Measurements from ENCODE around the gene MTCH2.
"Not testable (repeated sequence)": the region's sequence is repeated elsewhere in the genome, so short reads cannot be mapped to it uniquely, and the experiment has no call there.

MTCH2 gene

DNA sequence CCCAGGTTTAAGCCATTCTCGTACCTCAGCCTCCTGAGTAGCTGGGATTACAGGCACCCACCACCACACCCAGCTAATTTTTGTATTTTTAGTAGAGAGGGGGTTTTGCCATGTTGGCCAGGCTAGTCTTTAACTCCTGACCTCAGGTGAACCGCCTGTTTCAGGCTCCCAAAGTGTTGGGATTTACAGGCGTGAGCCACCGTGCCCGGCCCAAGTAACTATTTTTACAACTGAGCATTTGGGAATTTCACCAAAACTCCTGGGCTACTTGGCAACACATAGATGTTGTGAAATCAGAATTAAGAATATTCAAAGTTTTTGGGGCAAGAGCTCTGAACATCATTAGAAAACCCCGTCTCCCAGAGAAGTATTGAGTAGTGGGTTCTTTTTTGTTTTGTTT lies 1.9 kb downstream of the MTCH2 start:
- in situ Hi-C loops (cut with MboI; ENCODE audit: low sequenced_read_pairs): not testable (repeated sequence)

DNA sequence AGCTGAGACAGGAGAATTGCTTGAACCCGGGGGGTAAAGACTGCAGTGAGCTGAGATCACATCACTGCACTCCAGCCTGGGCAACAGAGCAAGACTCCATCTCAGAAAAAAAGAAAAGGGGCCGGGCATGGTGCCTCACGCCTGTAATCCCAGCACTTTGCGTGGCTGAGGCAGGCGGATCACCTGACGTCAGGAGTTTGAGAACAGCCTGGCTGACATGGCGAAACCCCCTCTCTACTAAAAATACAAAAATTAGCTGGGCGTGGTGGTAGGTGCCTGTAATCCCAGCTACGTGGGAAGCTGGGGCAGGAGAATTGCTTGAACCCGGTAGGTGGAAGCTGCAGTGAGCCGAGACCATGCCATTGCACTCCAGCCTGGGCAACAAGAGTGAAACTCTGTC lies 6.0 kb downstream of the MTCH2 start:
- in situ Hi-C loops (cut with MboI; ENCODE audit: low sequenced_read_pairs): not testable (repeated sequence)

DNA sequence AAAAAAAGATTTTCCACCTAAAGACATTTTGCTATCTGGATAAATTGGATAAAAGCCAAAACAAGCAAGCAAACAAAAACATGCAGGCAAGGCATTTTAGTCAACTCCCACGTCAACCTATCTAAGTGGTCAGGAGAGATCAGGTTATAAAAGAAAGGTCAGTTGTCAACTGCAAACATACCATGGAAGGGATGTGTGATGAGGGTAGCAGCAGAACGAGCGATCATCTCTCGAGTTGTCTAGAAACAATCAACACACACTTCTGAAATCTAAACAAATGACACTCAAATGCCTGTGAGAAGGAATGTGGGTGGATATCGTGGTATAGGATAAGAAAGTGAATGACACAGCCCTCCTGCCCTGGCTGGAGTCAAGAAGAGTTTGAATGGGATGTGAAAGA lies 10.9 kb downstream of the MTCH2 start:
- in situ Hi-C loops (cut with MboI; ENCODE audit: low sequenced_read_pairs): no loop called here

- in situ Hi-C loops (cut with MboI; ENCODE audit: low sequenced_read_pairs): no loop called here
These were observed 14.3 kb downstream of the MTCH2 start for GRCh38 chr11:47628026-47628425.

GRCh38 chr11:47626234-47626633 lies 16.1 kb downstream of the MTCH2 start:
- in situ Hi-C loops (cut with MboI; ENCODE audit: low sequenced_read_pairs): no loop called here

DNA sequence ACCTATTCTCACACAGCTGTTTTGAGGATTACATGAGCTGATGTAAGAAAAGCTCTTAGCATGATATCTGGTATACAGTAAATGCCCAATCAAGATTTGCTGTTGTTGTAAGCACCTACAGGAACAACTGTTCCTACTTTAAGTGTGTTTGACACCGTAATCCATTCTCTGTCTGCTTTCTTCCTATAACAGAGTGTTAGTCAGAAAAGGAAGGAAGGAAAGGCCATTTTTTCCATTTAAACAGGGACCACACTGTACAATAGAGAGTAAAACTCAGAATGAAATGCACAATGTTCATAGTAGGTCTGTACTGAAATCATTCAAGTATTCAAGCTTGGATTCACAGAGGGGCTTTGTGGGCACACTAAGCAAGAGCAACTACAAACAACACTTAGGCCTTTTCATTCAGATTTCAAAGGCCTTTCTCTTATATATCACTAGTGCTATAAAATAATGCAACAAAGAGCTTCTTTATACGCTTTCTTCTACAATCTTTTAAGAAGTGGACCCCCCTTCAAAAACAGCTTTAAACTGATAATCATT lies 21.5 kb downstream of the MTCH2 start:
- in situ Hi-C loops (cut with MboI; ENCODE audit: low sequenced_read_pairs): no loop called here

DNA sequence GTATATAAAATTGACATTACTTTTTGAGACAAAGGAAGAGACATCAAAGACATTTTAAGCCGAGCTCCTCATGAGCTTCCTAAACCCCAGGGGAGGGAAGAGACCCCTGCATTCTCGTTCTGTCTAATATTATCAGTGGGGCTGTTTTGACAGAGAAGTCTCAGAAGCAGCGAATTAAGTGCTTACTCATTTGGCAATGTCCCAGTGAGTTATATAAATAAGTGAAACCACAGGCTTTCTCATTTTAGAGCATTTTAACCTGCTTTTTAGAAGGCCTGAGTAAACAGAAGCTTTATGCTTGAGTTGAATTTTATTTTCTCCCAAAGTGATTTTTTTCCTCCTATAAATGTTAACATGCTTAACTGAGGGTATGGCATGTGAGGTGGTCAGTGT lies 24.9 kb downstream of the MTCH2 start:
- in situ Hi-C loops (cut with MboI; ENCODE audit: low sequenced_read_pairs): no loop called here

DNA sequence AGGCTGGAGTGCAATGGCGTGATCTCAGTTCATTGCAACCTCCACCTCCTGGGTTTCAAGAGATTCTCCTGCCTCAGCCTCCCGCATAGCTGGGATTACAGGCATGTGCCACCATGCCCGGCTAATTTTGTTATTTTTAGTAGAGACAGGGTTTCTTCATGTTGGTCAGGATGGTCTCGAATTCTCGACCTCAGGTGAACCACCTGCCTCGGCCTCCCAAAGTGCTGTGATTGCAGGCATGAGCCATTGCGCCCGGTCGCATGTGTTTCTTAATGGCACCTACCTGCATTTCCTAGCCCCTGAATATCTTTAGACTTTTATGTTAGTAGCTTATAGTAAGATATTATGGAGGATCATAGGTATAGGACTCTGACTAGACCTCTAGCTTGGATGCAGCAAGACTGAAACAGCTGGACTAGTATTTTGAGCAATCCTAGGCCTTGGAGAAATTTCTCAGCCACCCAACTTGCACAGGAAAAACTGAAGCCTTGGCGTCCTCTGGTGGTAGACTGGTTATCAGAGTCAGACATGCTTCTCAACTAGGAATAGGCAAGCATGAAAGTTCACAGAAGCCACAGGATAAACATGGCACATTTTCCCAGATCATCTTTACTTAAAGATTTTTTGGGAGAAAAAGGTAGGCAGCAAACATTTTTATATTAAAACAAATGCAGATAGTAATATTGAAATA lies 25.5 kb downstream of the MTCH2 start:
- in situ Hi-C loops (cut with MboI; ENCODE audit: low sequenced_read_pairs): no loop called here

- in situ Hi-C loops (cut with MboI; ENCODE audit: low sequenced_read_pairs): no loop called here
These were observed 27.1 kb downstream of the MTCH2 start for GRCh38 chr11:47615249-47615648.

DNA sequence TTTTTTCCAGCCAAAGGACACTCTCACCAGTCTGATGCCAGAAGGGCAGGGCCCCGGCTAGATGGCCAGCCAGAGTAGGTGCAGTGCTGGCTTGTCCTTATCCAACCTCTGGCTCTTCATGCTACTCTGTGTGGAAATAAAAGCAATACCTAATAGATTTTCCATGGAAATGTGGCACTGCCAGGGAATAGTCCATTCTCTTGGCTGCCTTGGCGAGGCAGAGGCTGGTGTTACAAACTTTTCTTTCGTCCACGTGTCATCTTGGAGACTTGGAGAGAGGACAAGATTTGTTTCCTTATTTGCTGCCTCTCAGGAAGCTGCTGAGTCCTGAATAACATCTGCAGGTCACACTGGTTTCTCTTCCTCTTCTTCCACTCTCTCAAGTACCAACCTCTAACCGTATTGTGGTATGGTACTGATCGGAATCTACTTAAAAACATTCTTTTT lies 31.0 kb downstream of the MTCH2 start:
- in situ Hi-C loops (cut with MboI; ENCODE audit: low sequenced_read_pairs): no loop called here

DNA sequence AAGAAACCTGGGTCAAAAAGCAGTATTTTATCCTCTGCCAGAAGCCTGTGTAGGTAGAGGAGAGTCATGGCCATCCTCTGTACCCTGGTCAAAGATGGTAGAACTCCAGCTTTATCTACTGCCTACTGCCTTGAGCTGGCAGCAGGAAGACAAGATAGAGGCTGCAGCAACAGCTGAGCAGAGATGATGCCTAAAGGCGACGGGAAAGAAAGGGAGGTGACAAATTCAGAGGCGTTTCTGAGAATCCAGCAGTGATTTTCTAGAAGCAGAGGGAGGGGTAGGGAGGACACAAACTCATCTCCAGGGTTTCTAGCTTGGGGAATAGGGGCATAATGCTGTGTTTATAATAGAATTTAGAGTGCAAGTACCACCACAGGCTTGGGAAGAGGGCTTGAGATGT lies 32.7 kb downstream of the MTCH2 start:
- in situ Hi-C loops (cut with MboI; ENCODE audit: low sequenced_read_pairs): no loop called here

- in situ Hi-C loops (cut with MboI; ENCODE audit: low sequenced_read_pairs): no loop called here
These were observed 35.0 kb downstream of the MTCH2 start for GRCh38 chr11:47607380-47607779.

GRCh38 chr11:47606731-47607130 lies 35.6 kb downstream of the MTCH2 start:
- in situ Hi-C loops (cut with MboI; ENCODE audit: low sequenced_read_pairs): no loop called here

GRCh38 chr11:47605921-47606320 lies 36.4 kb downstream of the MTCH2 start:
- in situ Hi-C loops (cut with MboI; ENCODE audit: low sequenced_read_pairs): no loop called here

DNA sequence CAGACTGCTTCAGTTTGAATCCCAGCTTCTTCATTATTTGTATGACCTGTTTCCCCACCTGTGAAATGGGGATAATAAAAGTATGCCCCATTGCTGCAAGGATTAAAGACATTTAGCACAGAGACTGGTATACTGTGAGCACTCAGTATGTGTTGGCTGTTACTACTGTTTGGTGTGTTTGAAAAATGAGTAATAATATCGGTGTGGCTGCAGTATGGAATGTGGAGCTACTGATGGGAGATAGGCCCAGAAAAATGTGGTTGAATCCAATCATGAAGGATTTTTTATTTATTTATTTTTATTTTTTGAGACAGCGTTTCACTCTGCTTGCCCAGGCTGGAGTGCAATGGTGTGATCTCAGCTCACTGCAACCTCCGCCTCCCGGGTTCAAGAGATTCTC lies 39.1 kb downstream of the MTCH2 start:
- in situ Hi-C loops (cut with MboI; ENCODE audit: low sequenced_read_pairs): no loop called here

- in situ Hi-C loops (cut with MboI; ENCODE audit: low sequenced_read_pairs): no loop called here
These were observed 42.5 kb downstream of the MTCH2 start for GRCh38 chr11:47599902-47600301.

GRCh38 chr11:47595967-47596366 lies 46.4 kb downstream of the MTCH2 start:
- in situ Hi-C loops (cut with MboI; ENCODE audit: low sequenced_read_pairs): no loop called here

- in situ Hi-C loops (cut with MboI; ENCODE audit: low sequenced_read_pairs): no loop called here
These were observed 47.3 kb downstream of the MTCH2 start for GRCh38 chr11:47595029-47595428.

DNA sequence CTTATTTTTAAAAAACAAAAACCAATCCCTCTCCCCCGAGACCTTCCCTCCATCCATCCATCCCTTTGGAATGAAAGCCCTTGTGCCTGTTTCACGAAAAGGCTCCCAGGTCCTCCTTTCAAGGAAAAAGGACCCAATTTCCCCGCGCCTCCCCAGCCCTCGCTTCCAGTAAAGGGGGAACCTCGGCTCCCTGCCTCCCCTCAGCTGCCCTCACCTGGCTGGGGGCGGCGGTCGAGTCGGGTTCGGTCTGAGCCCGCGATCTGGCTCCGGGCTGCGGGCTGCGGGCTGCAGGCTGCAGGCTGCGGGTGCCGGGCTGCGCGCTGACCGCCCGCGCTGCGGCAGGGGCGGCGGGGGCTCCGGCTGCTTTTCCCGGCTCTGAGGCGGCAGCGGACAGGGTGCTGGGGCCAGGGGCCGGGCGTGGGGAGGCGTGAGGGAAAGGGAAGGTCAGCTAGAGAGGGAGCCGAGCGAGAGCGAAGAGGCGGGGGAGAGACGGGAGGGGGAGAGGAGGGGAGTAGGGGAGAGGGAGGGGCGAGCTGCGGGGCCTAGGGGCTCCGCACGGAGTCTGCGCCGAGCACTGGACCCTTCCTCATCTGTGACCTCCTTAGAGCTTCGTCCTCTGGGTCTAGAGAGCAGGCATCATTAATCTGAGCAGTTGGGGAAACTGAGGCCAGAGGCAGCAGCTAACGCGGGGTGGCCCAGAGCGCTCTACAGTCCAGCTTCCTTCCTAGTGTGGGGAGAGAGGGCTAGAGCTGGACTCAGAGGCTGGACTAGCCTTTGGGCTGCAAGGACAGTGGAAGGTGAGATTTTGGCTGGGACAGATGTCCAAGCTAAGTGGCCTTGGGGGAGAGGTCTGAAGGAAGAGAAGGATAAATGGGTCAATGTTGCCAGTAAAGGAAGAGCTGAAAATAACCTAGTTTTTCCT lies 48.2 kb downstream of the MTCH2 start, which contains the start of gene C1QTNF4:
TSS of gene C1QTNF4 (minus strand) at position 478 of the 922 bp plus-strand sequence. CDS start 3,601 bp downstream, outside the sequence.
- in situ Hi-C loops (cut with MboI; ENCODE audit: low sequenced_read_pairs): no loop called here

DNA sequence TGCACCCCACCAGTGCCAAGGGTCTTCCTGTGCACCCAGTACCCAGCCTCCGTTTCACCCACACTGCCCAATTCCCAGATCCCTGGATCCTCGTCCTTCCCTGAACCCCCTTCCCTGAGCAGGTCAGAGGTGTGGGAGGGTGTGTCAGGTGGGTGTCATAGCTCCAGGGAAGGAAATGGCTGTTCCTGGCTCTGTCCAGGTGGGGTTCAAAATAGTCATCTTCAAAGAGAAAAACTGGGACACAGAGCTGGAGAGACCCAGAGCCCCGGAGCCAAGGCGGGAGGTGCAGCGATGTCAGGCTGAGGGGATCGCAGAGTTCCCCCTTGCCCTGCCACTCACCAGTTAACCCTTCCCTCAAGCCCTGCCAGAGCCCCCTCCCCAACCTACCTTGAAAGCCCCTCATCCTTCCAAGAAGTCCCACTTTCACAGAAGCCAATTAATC lies 48.8 kb downstream of the MTCH2 start:
- in situ Hi-C loops (cut with MboI; ENCODE audit: low sequenced_read_pairs): no loop called here

GRCh38 chr11:47592970-47593369 lies 49.4 kb downstream of the MTCH2 start:
- in situ Hi-C loops (cut with MboI; ENCODE audit: low sequenced_read_pairs): no loop called here

DNA sequence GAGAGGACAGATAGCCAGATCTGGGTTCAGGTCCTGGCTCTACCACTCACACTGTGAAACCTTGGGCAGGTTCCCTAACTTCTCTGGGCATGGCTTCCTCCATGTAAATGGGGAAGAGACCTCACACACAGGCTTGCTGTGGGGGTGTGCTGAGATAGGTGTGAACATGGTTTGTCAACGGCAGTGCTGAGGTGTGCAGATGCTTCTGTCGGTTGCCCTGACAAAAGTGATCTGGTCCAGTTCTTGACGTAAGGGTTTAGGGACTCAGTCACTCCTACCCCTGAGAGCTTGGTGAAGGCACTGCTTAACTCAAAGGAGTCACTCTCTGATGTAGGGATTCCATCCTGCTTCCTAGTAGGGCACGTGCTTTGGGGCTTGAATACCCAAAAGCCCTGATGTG lies 50.1 kb downstream of the MTCH2 start:
- in situ Hi-C loops (cut with MboI; ENCODE audit: low sequenced_read_pairs): no loop called here
